ENCODE results near the gene SUPT3H. TPM values are rescaled to one million over a fixed set of nuclear protein-coding genes. Genes with fewer than 3 reads are reported as not detected.

Gene SUPT3H
- total RNA-seq, 4 donors from 2014 or later, result 0.80 to 12.7 (median 3.0) TPM

DNA sequence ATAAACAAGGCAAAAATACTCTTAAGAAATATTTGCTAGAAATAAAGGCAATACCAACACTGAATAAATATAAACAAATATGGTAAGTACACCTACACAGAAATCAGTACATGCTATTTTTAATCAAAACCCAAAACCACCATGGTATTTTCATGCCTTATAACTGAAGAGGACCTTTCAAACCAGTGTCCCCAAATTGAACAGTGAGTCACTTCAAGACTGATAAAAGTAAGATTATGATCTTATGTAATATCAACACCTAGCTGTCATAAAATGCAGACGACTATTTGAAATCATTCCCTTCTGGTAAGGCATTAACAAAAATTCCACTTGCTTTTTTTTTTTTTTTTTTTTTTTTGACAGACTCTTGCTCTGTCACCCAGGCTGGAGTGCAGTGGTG is 206.4 kb downstream of the SUPT3H start:
- H3K9me3 ChIP-seq, result no peaks in the 10 kb centered on the region
- H3K27ac ChIP-seq, result no peak overlapping the region
- in situ Hi-C loops (cut with MboI; ENCODE audit: low pct_ligation_motif_present in 1 of 4, low pct_unique_long_range_greater_than_20kb in 1 of 4, low sequenced_read_pairs in 3 of 4), result no loop called here
- 39 to 46% methylated on average over 1 of the region's 1 CpG for WGBS, 2 donors (ENCODE audit: low coverage in 1 of 2)
- H3K36me3 ChIP-seq, result no peaks in the 10 kb centered on the region
- no peak for DNase-seq
- no peaks in the 10 kb centered on the region for H3K27me3 ChIP-seq
- H3K4me1 ChIP-seq, result no peaks in the 10 kb centered on the region
- intact Hi-C loops (cut with DNase I; ENCODE audit: low total_unique reads), result no loop called here
- TF ChIP-seq, protein P1, sequence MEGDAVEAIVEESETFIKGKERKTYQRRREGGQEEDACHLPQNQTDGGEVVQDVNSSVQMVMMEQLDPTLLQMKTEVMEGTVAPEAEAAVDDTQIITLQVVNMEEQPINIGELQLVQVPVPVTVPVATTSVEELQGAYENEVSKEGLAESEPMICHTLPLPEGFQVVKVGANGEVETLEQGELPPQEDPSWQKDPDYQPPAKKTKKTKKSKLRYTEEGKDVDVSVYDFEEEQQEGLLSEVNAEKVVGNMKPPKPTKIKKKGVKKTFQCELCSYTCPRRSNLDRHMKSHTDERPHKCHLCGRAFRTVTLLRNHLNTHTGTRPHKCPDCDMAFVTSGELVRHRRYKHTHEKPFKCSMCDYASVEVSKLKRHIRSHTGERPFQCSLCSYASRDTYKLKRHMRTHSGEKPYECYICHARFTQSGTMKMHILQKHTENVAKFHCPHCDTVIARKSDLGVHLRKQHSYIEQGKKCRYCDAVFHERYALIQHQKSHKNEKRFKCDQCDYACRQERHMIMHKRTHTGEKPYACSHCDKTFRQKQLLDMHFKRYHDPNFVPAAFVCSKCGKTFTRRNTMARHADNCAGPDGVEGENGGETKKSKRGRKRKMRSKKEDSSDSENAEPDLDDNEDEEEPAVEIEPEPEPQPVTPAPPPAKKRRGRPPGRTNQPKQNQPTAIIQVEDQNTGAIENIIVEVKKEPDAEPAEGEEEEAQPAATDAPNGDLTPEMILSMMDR (IDR thresholded peaks at IDR 0.05), result no peak
- TF ChIP-seq EP300 (IDR thresholded peaks at IDR 0.05; ENCODE audit: low read depth) (no peak), POLR2AphosphoS5 (IDR thresholded peaks at IDR 0.05) (no peak), POLR2A (IDR thresholded peaks at IDR 0.05) (no peak)
- H3K4me3 ChIP-seq, result no peak overlapping the region

DNA sequence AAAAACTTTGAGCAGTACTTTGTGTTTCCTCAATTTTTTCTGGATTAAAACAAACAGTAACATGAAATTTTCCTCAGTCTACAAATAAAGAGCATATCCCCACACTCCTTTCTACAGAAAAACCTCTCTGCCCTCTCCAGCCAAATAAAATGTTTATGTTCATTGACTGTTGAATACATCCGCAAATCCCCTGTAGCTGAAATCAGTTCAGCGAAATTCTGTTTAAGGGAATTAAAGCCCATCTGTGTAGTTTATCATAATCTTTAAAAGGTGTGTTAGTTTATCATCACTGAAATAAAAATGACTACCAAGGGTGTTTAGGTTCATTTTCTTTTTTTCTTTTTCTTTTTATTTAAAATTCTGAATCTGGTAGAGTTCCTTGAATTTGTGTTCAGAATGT is 207.4 kb downstream of the SUPT3H start:
- no peaks in the 10 kb centered on the region for H3K4me1 ChIP-seq
- no peak for TF ChIP-seq POLR2AphosphoS5 (IDR thresholded peaks at IDR 0.05)
- intact Hi-C loops (cut with DNase I; ENCODE audit: low total_unique reads) (no loop called here), in situ Hi-C loops (cut with MboI; ENCODE audit: low pct_ligation_motif_present in 1 of 4, low pct_unique_long_range_greater_than_20kb in 1 of 4, low sequenced_read_pairs in 3 of 4) (no loop called here)
- no peaks in the 10 kb centered on the region for H3K9me3 ChIP-seq
- WGBS, 2 donors (ENCODE audit: low coverage in 1 of 2), result 62 to 93% methylated on average over 2 of the region's 2 CpGs
- H3K27ac ChIP-seq, result no peak overlapping the region
- no peak overlapping the region for H3K4me3 ChIP-seq
- no peaks in the 10 kb centered on the region for H3K27me3 ChIP-seq
- no peak for DNase-seq
- no peaks in the 10 kb centered on the region for H3K36me3 ChIP-seq

DNA sequence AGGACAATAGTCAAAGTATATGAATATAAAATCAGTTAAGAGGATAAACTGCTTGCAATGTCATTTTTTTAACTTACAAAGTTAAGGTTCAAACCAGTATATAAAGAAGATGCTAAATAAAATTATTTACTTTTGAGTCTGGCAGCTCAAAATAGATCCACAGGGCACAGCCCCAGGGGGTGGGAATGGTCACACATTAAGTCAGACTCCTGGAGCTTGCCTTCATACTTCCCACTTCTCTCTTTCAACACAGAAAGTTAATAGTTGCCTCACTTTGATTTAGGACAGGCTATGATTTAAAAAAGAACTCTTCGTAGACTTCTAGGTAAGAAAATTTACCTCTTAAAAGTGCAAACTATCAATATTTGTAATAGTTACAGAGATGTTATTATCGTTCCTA is 207.9 kb downstream of the SUPT3H start:
- WGBS, 2 donors (ENCODE audit: low coverage in 1 of 2), result 77 to 83% methylated on average over 2 of the region's 2 CpGs
- DNase-seq, result no peak
- no peaks in the 10 kb centered on the region for H3K9me3 ChIP-seq
- no peaks in the 10 kb centered on the region for H3K36me3 ChIP-seq
- no peaks in the 10 kb centered on the region for H3K27me3 ChIP-seq
- intact Hi-C loops (cut with DNase I; ENCODE audit: low total_unique reads) (no loop called here), in situ Hi-C loops (cut with MboI; ENCODE audit: low pct_ligation_motif_present in 1 of 4, low pct_unique_long_range_greater_than_20kb in 1 of 4, low sequenced_read_pairs in 3 of 4) (no loop called here)
- no peak overlapping the region for H3K4me3 ChIP-seq
- H3K4me1 ChIP-seq, result no peaks in the 10 kb centered on the region
- no peak overlapping the region for H3K27ac ChIP-seq
- TF ChIP-seq EP300 (IDR thresholded peaks at IDR 0.05; ENCODE audit: low read depth) (no peak), POLR2AphosphoS5 (IDR thresholded peaks at IDR 0.05) (no peak), POLR2A (IDR thresholded peaks at IDR 0.05) (no peak)
- TF ChIP-seq, protein P1 (IDR thresholded peaks at IDR 0.05), result no peak

DNA sequence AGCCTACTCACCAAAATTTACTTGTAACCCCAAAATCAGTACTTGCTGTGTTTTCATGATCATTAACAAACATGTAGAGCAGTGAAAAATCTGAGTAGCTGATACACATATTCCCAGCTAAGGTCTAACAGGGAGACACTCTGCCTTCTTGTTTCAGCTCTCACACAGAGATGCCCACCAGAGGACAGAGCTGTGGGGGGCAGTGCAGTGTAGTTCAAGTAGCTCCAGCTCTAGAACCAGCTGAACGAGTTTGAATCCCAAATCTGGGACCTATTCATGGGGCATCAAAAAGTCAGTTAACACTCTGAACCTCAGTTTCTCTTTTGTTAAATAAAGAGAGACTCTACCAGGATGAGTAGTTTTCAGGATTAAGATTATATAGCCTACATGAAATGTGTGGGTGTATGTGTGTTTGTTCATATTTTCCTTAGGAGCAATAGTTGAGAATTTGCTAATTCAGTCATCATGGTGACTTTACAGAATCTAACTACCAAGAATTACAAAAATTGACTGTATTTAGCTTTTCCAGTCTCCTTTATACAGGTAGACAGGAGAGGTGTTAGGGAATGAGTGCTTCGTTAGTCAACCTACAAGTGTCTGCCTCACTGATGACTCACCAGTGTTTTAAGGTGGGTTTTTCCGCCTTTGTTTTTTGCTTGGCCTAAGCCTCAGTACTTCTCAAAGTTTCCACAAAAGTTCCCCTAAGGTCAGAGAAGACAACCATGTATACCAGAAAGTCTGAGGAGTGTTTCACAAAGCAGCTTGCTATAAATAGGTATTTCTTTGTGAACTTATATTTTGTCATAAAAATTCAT is 213.6 kb downstream of the SUPT3H start:
- no peaks in the 10 kb centered on the region for H3K9me3 ChIP-seq
- intact Hi-C loops (cut with DNase I; ENCODE audit: low total_unique reads) (no loop called here), in situ Hi-C loops (cut with MboI; ENCODE audit: low pct_ligation_motif_present in 1 of 4, low pct_unique_long_range_greater_than_20kb in 1 of 4, low sequenced_read_pairs in 3 of 4) (no loop called here)
- no peaks in the 10 kb centered on the region for H3K27me3 ChIP-seq
- H3K27ac ChIP-seq, result no peak overlapping the region
- WGBS, 2 donors (ENCODE audit: low coverage in 1 of 2), result 65 to 84% methylated on average over 2 to 3 of the region's 3 CpGs
- TF ChIP-seq, protein P1 (IDR thresholded peaks at IDR 0.05), result no peak
- TF ChIP-seq POLR2A (IDR thresholded peaks at IDR 0.05), result no peak
- no peak for TF ChIP-seq POLR2AphosphoS5 (IDR thresholded peaks at IDR 0.05)
- no peak for TF ChIP-seq EP300 (IDR thresholded peaks at IDR 0.05; ENCODE audit: low read depth)
- no peaks in the 10 kb centered on the region for H3K4me1 ChIP-seq
- DNase-seq, result no peak
- no peak overlapping the region for H3K4me3 ChIP-seq
- H3K36me3 ChIP-seq, result no peaks in the 10 kb centered on the region

DNA sequence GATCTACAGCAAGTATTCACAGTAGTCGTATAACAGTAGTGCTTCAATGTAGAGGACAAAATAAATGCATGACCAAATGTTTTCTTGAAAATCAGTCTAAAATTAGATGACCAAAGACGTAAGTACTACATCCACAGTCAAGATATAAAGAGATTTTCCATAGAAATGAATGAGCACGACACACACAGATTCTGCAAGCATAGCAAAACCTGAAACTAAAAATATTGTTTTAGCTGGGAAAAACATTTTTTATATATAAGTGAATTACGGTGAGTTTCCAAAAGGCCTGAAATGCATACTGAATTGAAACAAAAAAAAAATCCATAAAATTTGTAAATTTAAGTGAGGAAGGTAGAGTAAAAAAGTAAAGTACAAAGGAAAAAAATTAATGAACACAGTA is 217.4 kb downstream of the SUPT3H start:
- no peaks in the 10 kb centered on the region for H3K27me3 ChIP-seq
- H3K4me1 ChIP-seq, result no peaks in the 10 kb centered on the region
- H3K4me3 ChIP-seq, result no peak overlapping the region
- intact Hi-C loops (cut with DNase I; ENCODE audit: low total_unique reads), result no loop called here
- WGBS, 2 donors (ENCODE audit: low coverage in 1 of 2), result 89 to 92% methylated on average over 4 of the region's 4 CpGs
- no peak overlapping the region for H3K27ac ChIP-seq
- no peaks in the 10 kb centered on the region for H3K36me3 ChIP-seq
- H3K9me3 ChIP-seq, result no peaks in the 10 kb centered on the region
- in situ Hi-C loops (cut with MboI; ENCODE audit: low pct_ligation_motif_present in 1 of 4, low pct_unique_long_range_greater_than_20kb in 1 of 4, low sequenced_read_pairs in 3 of 4), result no loop called here
- no peak for DNase-seq
- TF ChIP-seq EP300 (IDR thresholded peaks at IDR 0.05; ENCODE audit: low read depth), result no peak
- TF ChIP-seq POLR2AphosphoS5 (IDR thresholded peaks at IDR 0.05), result no peak
- TF ChIP-seq POLR2A (IDR thresholded peaks at IDR 0.05), result no peak
- TF ChIP-seq, protein P1 (IDR thresholded peaks at IDR 0.05), result no peak

All from transverse colon (tissue), 4 donors.